HG02571 (cell line): ENCODE results near the gene SERPINB6.
"Not testable (repeated sequence)": the region's sequence is repeated elsewhere in the genome, so short reads cannot be mapped to it uniquely, and the experiment has no call there.

Experiments
- ATAC-seq: cut with Tn5 transposase; IDR thresholded peaks from one replicate; pipeline ENCODE4 v1.9.1; 2021; ENCODE audit warnings: mild to moderate bottlenecking, moderate library complexity; ENCODE audit not compliant: unreplicated experiment

Gene SERPINB6

GRCh38 chr6:2977799-2978590 is 6.6 kb upstream of the SERPINB6 start:
- no peak for ATAC-seq

- ATAC-seq: no peak
Measured at GRCh38 chr6:2977290-2977689, 5.9 kb upstream of the SERPINB6 start.

GRCh38 chr6:2976571-2977085 is 5.3 kb upstream of the SERPINB6 start:
- no peak for ATAC-seq

- ATAC-seq: no peak
Measured at GRCh38 chr6:2976060-2976459, 4.7 kb upstream of the SERPINB6 start.

- no peak for ATAC-seq
Measured at GRCh38 chr6:2973676-2974075, 2.3 kb upstream of the SERPINB6 start.

GRCh38 chr6:2973180-2973579 is 1.8 kb upstream of the SERPINB6 start:
- ATAC-seq: not testable (repeated sequence)

GRCh38 chr6:2972685-2973084 is 1.3 kb upstream of the SERPINB6 start:
- not testable (repeated sequence) for ATAC-seq

- not testable (repeated sequence) for ATAC-seq
Measured at GRCh38 chr6:2972219-2972487, 786 bp upstream of the SERPINB6 start.

GRCh38 chr6:2970753-2971419 is 481 bp downstream of the SERPINB6 start:
- ATAC-seq: no peak

GRCh38 chr6:2970034-2970685 is 1.2 kb downstream of the SERPINB6 start:
- ATAC-seq: no peak

- no peak for ATAC-seq
Measured at GRCh38 chr6:2969549-2969948, 1.8 kb downstream of the SERPINB6 start.

- no peak for ATAC-seq
Measured at GRCh38 chr6:2968600-2969135, 2.7 kb downstream of the SERPINB6 start.

- ATAC-seq: no peak
Measured at GRCh38 chr6:2967936-2968335, 3.4 kb downstream of the SERPINB6 start.

- ATAC-seq: no peak
Measured at GRCh38 chr6:2966347-2966746, 5.0 kb downstream of the SERPINB6 start.

GRCh38 chr6:2964793-2965505 is 6.4 kb downstream of the SERPINB6 start:
- ATAC-seq: no peak

GRCh38 chr6:2963756-2964155 is 7.6 kb downstream of the SERPINB6 start:
- no peak for ATAC-seq

- no peak for ATAC-seq
Measured at GRCh38 chr6:2962636-2963035, 8.7 kb downstream of the SERPINB6 start.

GRCh38 chr6:2962004-2962403 is 9.4 kb downstream of the SERPINB6 start:
- ATAC-seq: no peak

GRCh38 chr6:2961506-2961905 is 9.9 kb downstream of the SERPINB6 start:
- no peak for ATAC-seq

- no peak for ATAC-seq
Measured at GRCh38 chr6:2960935-2961334, 10.4 kb downstream of the SERPINB6 start.
